ENCODE measurements around the gene SOCS7. TPM values are rescaled to one million over a fixed set of nuclear protein-coding genes. Genes with fewer than 3 reads are reported as not detected.

Gene SOCS7
- total RNA-seq, 1 donor from 2014 or later, result 19.0 TPM

- no peak overlapping the region for H3K4me3 ChIP-seq (ENCODE audit: low read depth, low read length)
- DNase-seq (ENCODE audit: low read depth), result no peak
- peaks cover 5% of the 10 kb centered on the region for H3K27me3 ChIP-seq (ENCODE audit: control insufficient read depth, insufficient read depth, low read length)
- TF ChIP-seq CTCF (IDR thresholded peaks at IDR 0.05; ENCODE audit: insufficient read depth, low read length, severe bottlenecking), result no peak
- FAIRE-seq, result no peak
- no peaks in the 10 kb centered on the region for H3K36me3 ChIP-seq (ENCODE audit: control insufficient read depth, insufficient read depth, low read length)
Observed at GRCh38 chr17:38332735-38333134, 18.9 kb upstream of the SOCS7 start.

- DNase-seq (ENCODE audit: low read depth) (no peak), FAIRE-seq (no peak)
- peak; percentile 80 for TF ChIP-seq CTCF (IDR thresholded peaks at IDR 0.05; ENCODE audit: insufficient read depth, low read length, severe bottlenecking)
Observed at GRCh38 chr17:38333635-38334295, 17.9 kb upstream of the SOCS7 start.

GRCh38 chr17:38334480-38335364, 16.9 kb upstream of the SOCS7 start:
- no peak for FAIRE-seq
- H3K27me3 ChIP-seq (ENCODE audit: control insufficient read depth, insufficient read depth, low read length), result peaks cover 5% of the 10 kb centered on the region
- H3K36me3 ChIP-seq (ENCODE audit: control insufficient read depth, insufficient read depth, low read length), result no peaks in the 10 kb centered on the region
- DNase-seq (ENCODE audit: low read depth), result no peak
- H3K4me3 ChIP-seq (ENCODE audit: low read depth, low read length), result no peak overlapping the region
- TF ChIP-seq CTCF (IDR thresholded peaks at IDR 0.05; ENCODE audit: insufficient read depth, low read length, severe bottlenecking), result no peak

More at GRCh38 chr17:38333635-38334295, 17.9 kb upstream of the SOCS7 start:
- Histone ChIP-seq H3K27me3 (ENCODE audit: control insufficient read depth, insufficient read depth, low read length) (peaks cover 5% of the 10 kb centered on the region), H3K4me3 (ENCODE audit: low read depth, low read length) (no peak overlapping the region), H3K36me3 (ENCODE audit: control insufficient read depth, insufficient read depth, low read length) (no peaks in the 10 kb centered on the region)

- peaks cover 5% of the 10 kb centered on the region for H3K27me3 ChIP-seq (ENCODE audit: control insufficient read depth, insufficient read depth, low read length)
- TF ChIP-seq CTCF (IDR thresholded peaks at IDR 0.05; ENCODE audit: insufficient read depth, low read length, severe bottlenecking), result no peak
- FAIRE-seq (no peak), DNase-seq (ENCODE audit: low read depth) (no peak)
- H3K36me3 ChIP-seq (ENCODE audit: control insufficient read depth, insufficient read depth, low read length), result no peaks in the 10 kb centered on the region
- no peak overlapping the region for H3K4me3 ChIP-seq (ENCODE audit: low read depth, low read length)
Observed at GRCh38 chr17:38336838-38337237, 14.8 kb upstream of the SOCS7 start.

GRCh38 chr17:38338053-38338452, 13.6 kb upstream of the SOCS7 start:
- H3K36me3 ChIP-seq (ENCODE audit: control insufficient read depth, insufficient read depth, low read length), result no peaks in the 10 kb centered on the region
- TF ChIP-seq CTCF (IDR thresholded peaks at IDR 0.05; ENCODE audit: insufficient read depth, low read length, severe bottlenecking), result no peak
- DNase-seq (ENCODE audit: low read depth) (no peak), FAIRE-seq (no peak)
- peaks cover 3% of the 10 kb centered on the region for H3K27me3 ChIP-seq (ENCODE audit: control insufficient read depth, insufficient read depth, low read length)
- H3K4me3 ChIP-seq (ENCODE audit: low read depth, low read length), result no peak overlapping the region

Data from bronchial epithelial cell (primary cell).